CD4-positive, alpha-beta T cell (primary cell): ENCODE results near the gene RNASE13. TPM values are rescaled to one million over a fixed set of nuclear protein-coding genes. Genes with fewer than 3 reads are reported as not detected.
"Not testable (repeated sequence)": the region's sequence is repeated elsewhere in the genome, so short reads cannot be mapped to it uniquely, and the experiment has no call there.

Experiments
- ATAC-seq: fragments of 200-7000 bp; cut with Tn5 transposase; one replicate; pipeline ENCODE4 v1.10.0; 2022; ENCODE audit warnings: mild to moderate bottlenecking; ENCODE audit not compliant: poor library complexity
- CTCF ChIA-PET: fragments of 350-600 bp; sonication (Branson Sonifier 250); formaldehyde crosslinking; loops from one replicate; lab custom pipeline; 2021; ENCODE audit warnings: antibody characterized with exemption, inconsistent platforms; lab: Charles Lee
- POLR2A ChIA-PET: fragments of 350-600 bp; sonication (Branson Sonifier 250); formaldehyde crosslinking; loops from one replicate; lab custom pipeline; 2021; ENCODE audit warnings: antibody characterized with exemption, inconsistent platforms; lab: Charles Lee
- DNase-seq, 14 experiments: peaks; one replicate each; pipeline ENCODE4 v3.0.0-alpha.2; 2013 to 2020; ENCODE audit warnings: mixed read lengths in 2 of 14
- H3K27ac ChIP-seq, 2 donors: one replicate each; pipeline versions ENCODE4 v1.5.1 to v1.7.0; 2013; ENCODE audit warnings: low read length in 2 of 2, low read depth in 1 of 2, mild to moderate bottlenecking in 1 of 2
- H3K27me3 ChIP-seq, 2 experiments: 1 replicate in 1 of 2; 2 replicates in 1 of 2; pipeline versions ENCODE4 v1.6.1 to v1.7.0; 2013; ENCODE audit warnings: low read length in 2 of 2, control low read depth in 1 of 2, mild to moderate bottlenecking in 1 of 2, moderate library complexity in 1 of 2; ENCODE audit not compliant: insufficient read depth in 2 of 2, control insufficient read depth in 1 of 2
- H3K36me3 ChIP-seq: one replicate; pipeline ENCODE4 v1.6.1; 2013; ENCODE audit warnings: low read length, control low read depth; ENCODE audit not compliant: insufficient read depth
- H3K4me1 ChIP-seq: one replicate; pipeline ENCODE4 v1.6.1; 2013; ENCODE audit warnings: low read length, control low read depth; ENCODE audit not compliant: insufficient read depth
- H3K4me3 ChIP-seq: one replicate; pipeline ENCODE4 v1.5.1; 2013; ENCODE audit warnings: mild to moderate bottlenecking, low read length, moderate library complexity
- H3K9me3 ChIP-seq, 2 experiments: 1 replicate in 1 of 2; 2 replicates in 1 of 2; pipeline versions ENCODE4 v1.6.1 to v1.7.0; 2013; ENCODE audit warnings: low read length in 2 of 2, mild to moderate bottlenecking in 2 of 2, control low read depth in 1 of 2, moderate library complexity in 1 of 2; ENCODE audit not compliant: control insufficient read depth in 1 of 2, insufficient read depth in 1 of 2
- H3K27ac Mint-ChIP-seq: one replicate; pipeline ENCODE4 v1.8.0; 2020; ENCODE audit warnings: mixed read lengths
- H3K27me3 Mint-ChIP-seq: one replicate; pipeline ENCODE4 v1.8.0; 2021; ENCODE audit warnings: mixed read lengths
- H3K36me3 Mint-ChIP-seq: one replicate; pipeline ENCODE4 v1.8.0; 2021; ENCODE audit warnings: low read depth, mixed read lengths
- H3K4me1 Mint-ChIP-seq: one replicate; pipeline ENCODE4 v1.8.0; 2021; ENCODE audit warnings: low read depth, mixed read lengths
- H3K4me3 Mint-ChIP-seq: one replicate; pipeline ENCODE4 v1.8.0; 2020; ENCODE audit warnings: mild to moderate bottlenecking, mixed read lengths
- H3K9me3 Mint-ChIP-seq: one replicate; pipeline ENCODE4 v1.8.0; 2020; ENCODE audit warnings: mixed read lengths
- intact Hi-C, 2 experiments: fragments of 100-400 bp; cut with DNase I in 1 of 2; cut with micrococcal nuclease in 1 of 2; formaldehyde crosslinking; loops; one replicate each; pipeline versions ENCODE4 v1.15.1 to v1.9.0; 2023 to 2025; cut with DNase I, micrococcal nuclease
- total RNA-seq, 174 experiments: library from RNA in 2 of 174; stranded (reverse) in 2 of 174; gene quantifications; one replicate each; pipeline ENCODE4 v1.2.3 and lab custom pipeline; 2021 to 2026
- TF ChIP-seq, protein P1 (sequence below): fragments of 200-600 bp; IDR thresholded peaks from one replicate; pipeline ENCODE4 v1.8.0; 2022; ENCODE audit warnings: antibody characterized with exemption, mild to moderate bottlenecking

Gene RNASE13
- total RNA-seq, 2 experiments from 2014 or later = not detected

GRCh38 chr14:21015312-21015711, 19.3 kb downstream of the RNASE13 start:
- peaks cover 23% of the 10 kb centered on the region for H3K27me3 Mint-ChIP-seq
- ChIA-PET POLR2A (interaction anchor here (0.7 to 2.7 kb wide), 11 partner anchors 9 to 89 kb away, joined by 3 to 34 read pairs (median 8); partner anchors contain the start of genes NDRG2 and RNASE13), CTCF (interaction anchor here (0.6 to 3.3 kb wide), 31 partner anchors 9 to 97 kb away, joined by 3 to 94 read pairs (median 6); partner anchors contain the start of genes NDRG2 and SLC39A2)
- no peaks in the 10 kb centered on the region for H3K9me3 ChIP-seq
- DNase-seq = no peak
- no peak overlapping the region for H3K27ac Mint-ChIP-seq
- no peak overlapping the region for H3K27ac ChIP-seq
- no peaks in the 10 kb centered on the region for H3K9me3 Mint-ChIP-seq
- H3K36me3 ChIP-seq = peaks cover 13% of the 10 kb centered on the region
- ATAC-seq = no peak
- no peaks in the 10 kb centered on the region for H3K4me1 ChIP-seq
- H3K4me3 Mint-ChIP-seq = no peak overlapping the region
- H3K4me3 ChIP-seq = no peak overlapping the region
- intact Hi-C loops = loop anchor here (1.0 to 10.0 kb wide), 2 partner anchors 77 to 539 kb away; no protein-coding TSS in a partner anchor
- peaks cover 32% of the 10 kb centered on the region for H3K36me3 Mint-ChIP-seq
- no peaks in the 10 kb centered on the region for H3K4me1 Mint-ChIP-seq
- TF ChIP-seq, protein P1, sequence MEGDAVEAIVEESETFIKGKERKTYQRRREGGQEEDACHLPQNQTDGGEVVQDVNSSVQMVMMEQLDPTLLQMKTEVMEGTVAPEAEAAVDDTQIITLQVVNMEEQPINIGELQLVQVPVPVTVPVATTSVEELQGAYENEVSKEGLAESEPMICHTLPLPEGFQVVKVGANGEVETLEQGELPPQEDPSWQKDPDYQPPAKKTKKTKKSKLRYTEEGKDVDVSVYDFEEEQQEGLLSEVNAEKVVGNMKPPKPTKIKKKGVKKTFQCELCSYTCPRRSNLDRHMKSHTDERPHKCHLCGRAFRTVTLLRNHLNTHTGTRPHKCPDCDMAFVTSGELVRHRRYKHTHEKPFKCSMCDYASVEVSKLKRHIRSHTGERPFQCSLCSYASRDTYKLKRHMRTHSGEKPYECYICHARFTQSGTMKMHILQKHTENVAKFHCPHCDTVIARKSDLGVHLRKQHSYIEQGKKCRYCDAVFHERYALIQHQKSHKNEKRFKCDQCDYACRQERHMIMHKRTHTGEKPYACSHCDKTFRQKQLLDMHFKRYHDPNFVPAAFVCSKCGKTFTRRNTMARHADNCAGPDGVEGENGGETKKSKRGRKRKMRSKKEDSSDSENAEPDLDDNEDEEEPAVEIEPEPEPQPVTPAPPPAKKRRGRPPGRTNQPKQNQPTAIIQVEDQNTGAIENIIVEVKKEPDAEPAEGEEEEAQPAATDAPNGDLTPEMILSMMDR = no peak
- H3K27me3 ChIP-seq = peaks cover 0 to 6% of the 10 kb centered on the region in 2 experiments

- ChIA-PET CTCF (interaction anchor here (0.6 to 3.3 kb wide), 33 partner anchors 8 to 98 kb away, joined by 3 to 94 read pairs (median 6); partner anchors contain the start of genes NDRG2, RNASE7 and SLC39A2), POLR2A (interaction anchor here (0.7 to 2.7 kb wide), 11 partner anchors 9 to 89 kb away, joined by 3 to 34 read pairs (median 8); partner anchors contain the start of genes NDRG2 and RNASE13)
- Histone ChIP-seq H3K9me3 (no peaks in the 10 kb centered on the region), H3K4me1 (no peaks in the 10 kb centered on the region), H3K27me3 (peaks cover 0 to 6% of the 10 kb centered on the region in 2 experiments), H3K27ac (no peak overlapping the region), H3K4me3 (no peak overlapping the region), H3K36me3 (peaks cover 11% of the 10 kb centered on the region)
- Mint-ChIP-seq H3K27me3 (peaks cover 23% of the 10 kb centered on the region), H3K4me3 (no peak overlapping the region), H3K27ac (no peak overlapping the region), H3K4me1 (no peaks in the 10 kb centered on the region), H3K36me3 (peaks cover 32% of the 10 kb centered on the region), H3K9me3 (no peaks in the 10 kb centered on the region)
- peak; percentile 87 for ATAC-seq
- DNase-seq = peak; percentile 67 to 91 (median 78)
- intact Hi-C loops = loop anchor here (1.0 to 10.0 kb wide), 5 partner anchors 26 to 540 kb away; no protein-coding TSS in a partner anchor
- TF ChIP-seq, protein P1 = peak; percentile 95
Measured at GRCh38 chr14:21014761-21015190, 19.8 kb downstream of the RNASE13 start.

GRCh38 chr14:21011136-21011535, 23.5 kb downstream of the RNASE13 start:
- intact Hi-C loops = loop anchor here in 1 of 2 experiments (10.0 kb wide), 1 partner anchor 544 kb away; no protein-coding TSS in a partner anchor
- Mint-ChIP-seq H3K9me3 (no peaks in the 10 kb centered on the region), H3K36me3 (no peaks in the 10 kb centered on the region), H3K4me3 (no peak overlapping the region), H3K27ac (no peak overlapping the region), H3K27me3 (peaks cover 23% of the 10 kb centered on the region), H3K4me1 (no peaks in the 10 kb centered on the region)
- TF ChIP-seq, protein P1 = no peak
- ChIA-PET CTCF (interaction anchor here (0.9 kb wide), 1 partner anchor 29 kb away, joined by 3 read pairs; no protein-coding TSS in a partner anchor), POLR2A (interaction anchor here (0.7 kb wide), 1 partner anchor 60 kb away, joined by 3 read pairs; no protein-coding TSS in a partner anchor)
- ATAC-seq (no peak), DNase-seq (no peak)
- Histone ChIP-seq H3K4me3 (no peak overlapping the region), H3K4me1 (no peaks in the 10 kb centered on the region), H3K27ac (no peak overlapping the region), H3K9me3 (no peaks in the 10 kb centered on the region), H3K36me3 (no peaks in the 10 kb centered on the region), H3K27me3 (peaks cover 0 to 6% of the 10 kb centered on the region in 2 experiments)

DNA sequence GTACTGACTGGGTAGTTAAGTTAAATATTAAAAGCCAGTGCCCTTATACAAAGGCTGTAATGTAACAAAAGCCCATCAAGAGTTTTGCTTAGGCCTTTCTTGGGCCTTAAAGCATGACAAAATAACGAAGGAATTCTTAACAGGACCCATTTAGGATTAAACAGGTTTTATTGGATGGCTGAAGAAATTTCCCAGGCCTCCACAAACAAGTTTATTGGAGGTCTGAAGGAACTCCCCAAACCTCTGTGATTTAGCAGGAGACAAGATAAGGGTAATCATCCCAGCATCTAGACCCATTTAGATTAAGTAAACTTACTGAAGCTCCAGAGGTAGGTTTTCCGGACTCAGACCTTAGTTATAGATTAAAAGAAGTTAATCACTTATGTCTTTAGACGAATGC, 24.9 kb downstream of the RNASE13 start:
- intact Hi-C loops = loop anchor here in 1 of 2 experiments (10.0 kb wide), 1 partner anchor 545 kb away; no protein-coding TSS in a partner anchor
- H3K9me3 Mint-ChIP-seq, H3K9me3 ChIP-seq, DNase-seq, H3K36me3 ChIP-seq, H3K4me3 Mint-ChIP-seq, H3K27me3 ChIP-seq, H3K4me1 Mint-ChIP-seq, H3K27ac ChIP-seq, H3K36me3 Mint-ChIP-seq, H3K4me3 ChIP-seq, H3K27ac Mint-ChIP-seq, CTCF ChIA-PET, ATAC-seq, H3K4me1 ChIP-seq: not testable (repeated sequence)
- POLR2A ChIA-PET = interaction anchor here (0.8 kb wide), 1 partner anchor 13 kb away, joined by 4 read pairs; no protein-coding TSS in a partner anchor
- peaks cover 22% of the 10 kb centered on the region for H3K27me3 Mint-ChIP-seq
